IMR-90 (cell line): Measurements from ENCODE around the gene RADIL.

Source experiments
- BHLHE40 ChIP-seq: fragments of 150-350 bp; IDR thresholded peaks from 2 replicates; pipeline ENCODE4 v1.6.1; 2016; ENCODE audit warnings: mild to moderate bottlenecking, low read depth, low read length
- CEBPB ChIP-seq: IDR thresholded peaks from 2 replicates; pipeline ENCODE4 v1.6.1; 2012; ENCODE audit warnings: low read depth, low read length, improper control_type of control experiment
- CHD1 ChIP-seq: IDR thresholded peaks from 2 replicates; pipeline ENCODE4 v1.6.1; 2012; ENCODE audit warnings: low read depth, low read length, improper control_type of control experiment
- CTCF ChIP-seq: conservative IDR thresholded peaks from 2 replicates; pipeline ENCODE4 v1.5.1; 2012; ENCODE audit warnings: mild to moderate bottlenecking, low read depth, low read length, improper control_type of control experiment
- FOS ChIP-seq: fragments of 150-350 bp; IDR thresholded peaks from 2 replicates; pipeline ENCODE4 v1.6.1; 2016; ENCODE audit warnings: low read depth, low read length
- MAFK ChIP-seq: IDR thresholded peaks from 2 replicates; pipeline ENCODE4 v1.6.1; 2012; ENCODE audit warnings: low read depth, low read length, improper control_type of control experiment
- MXI1 ChIP-seq: IDR thresholded peaks from 2 replicates; pipeline ENCODE4 v1.6.1; 2012; ENCODE audit warnings: low read depth, mild to moderate bottlenecking, low read length, moderate library complexity, borderline replicate concordance
- POLR2A ChIP-seq: IDR thresholded peaks from 2 replicates; pipeline ENCODE4 v1.6.1; 2012; ENCODE audit warnings: mild to moderate bottlenecking, low read depth, low read length
- RAD21 ChIP-seq: IDR thresholded peaks from 2 replicates; pipeline ENCODE4 v1.6.1; 2012; ENCODE audit warnings: low read length, improper control_type of control experiment
- RCOR1 ChIP-seq: IDR thresholded peaks from 2 replicates; pipeline ENCODE4 v1.6.1; 2012; ENCODE audit warnings: mild to moderate bottlenecking, low read length, improper control_type of control experiment; ENCODE audit not compliant: insufficient replicate concordance
- RFX5 ChIP-seq: IDR thresholded peaks from 2 replicates; pipeline ENCODE4 v1.8.0; 2012; ENCODE audit warnings: low read depth, mild to moderate bottlenecking, low read length, moderate library complexity
- SMC3 ChIP-seq: fragments of 150-350 bp; IDR thresholded peaks from 2 replicates; pipeline ENCODE4 v1.6.1; 2016; ENCODE audit warnings: low read depth, mild to moderate bottlenecking, antibody characterized with exemption, low read length, moderate library complexity

- TF ChIP-seq RFX5, result no peak
- no peak for TF ChIP-seq CTCF
- TF ChIP-seq POLR2A, result no peak
- TF ChIP-seq RAD21, result no peak
- no peak for TF ChIP-seq SMC3
- TF ChIP-seq MXI1, result no peak
- no peak for TF ChIP-seq RCOR1
- TF ChIP-seq MAFK, result no peak
- TF ChIP-seq BHLHE40, result no peak
- no peak for TF ChIP-seq CEBPB
- TF ChIP-seq CHD1, result no peak
- TF ChIP-seq FOS, result no peak
Measured at GRCh38 chr7:4787947-4788626, 95.4 kb downstream of the RADIL start.
